OCI-LY1 (cell line): ENCODE results near the gene UBASH3B.

Experiments used
- CTCF ChIP-seq: fragments of 200-600 bp; sonication (generic), shearing (Covaris generic); IDR thresholded peaks from 2 replicates; pipeline ENCODE4 v1.5.1; 2017; ENCODE audit warnings: mild to moderate bottlenecking, antibody characterized with exemption, low read length, moderate library complexity, mixed read lengths
- EZH2 ChIP-seq: fragments of 200-600 bp; sonication (generic), shearing (Covaris generic); IDR thresholded peaks from 2 replicates; pipeline ENCODE4 v1.8.0; 2017; ENCODE audit warnings: borderline replicate concordance, mixed run types, mild to moderate bottlenecking, antibody characterized with exemption, low read length, moderate library complexity, mixed read lengths

- TF ChIP-seq CTCF = no peak
- no peak for TF ChIP-seq EZH2
Measured at GRCh38 chr11:122724520-122724919, 69.0 kb downstream of the UBASH3B start.
